Measurements from ENCODE around the gene RARS1. TPM values are rescaled to one million over a fixed set of nuclear protein-coding genes. Genes with fewer than 3 reads are reported as not detected.

RARS1 gene
- total and polyA plus RNA-seq, 2 experiments from 2014 or later, result 56.2 to 187 TPM

DNA sequence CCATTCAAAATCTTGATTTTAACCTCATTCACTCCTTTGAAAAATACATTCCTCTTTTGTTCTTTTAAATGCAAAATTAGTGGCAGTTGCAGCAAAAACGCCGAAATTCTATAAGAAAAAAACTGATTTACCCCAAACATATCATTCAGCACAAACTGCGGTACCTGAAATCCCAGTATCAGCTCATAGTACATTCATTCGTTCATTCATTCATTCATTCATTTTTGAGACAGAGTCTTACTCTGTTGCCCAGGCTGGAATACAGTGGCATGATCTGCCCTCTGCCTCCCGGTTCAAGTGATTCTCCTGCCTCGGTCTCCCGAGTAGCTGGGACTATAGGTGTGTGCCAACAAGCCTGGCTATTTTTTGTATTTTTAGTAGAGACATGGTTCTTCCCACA, 63.3 kb downstream of the RARS1 start:
- Histone ChIP-seq H2AFZ (no peak overlapping the region), H3K4me2 (no peak overlapping the region), H3K36me3 (replicated peaks; ENCODE audit: insufficient read depth, low read depth) (peaks cover 6% of the 10 kb centered on the region), H3K4me1 (ENCODE audit: insufficient read depth) (no peaks in the 10 kb centered on the region), H3K27me3 (no peaks in the 10 kb centered on the region), H3K9me3 (ENCODE audit: low read depth) (no peaks in the 10 kb centered on the region), H4K20me1 (ENCODE audit: insufficient read depth, poor library complexity, severe bottlenecking) (peaks cover 15% of the 10 kb centered on the region), H3K27ac (no peak overlapping the region), H3K9me2 (replicated peaks; ENCODE audit: insufficient read depth) (no peaks in the 10 kb centered on the region), H3K4me3 (no peak overlapping the region), H3K79me2 (peaks cover 30% of the 10 kb centered on the region)
- TF ChIP-seq EZH2phosphoT487 (IDR thresholded peaks at IDR 0.05; ENCODE audit: low read depth, severe bottlenecking, unreplicated experiment) (no peak), EZH2 (IDR thresholded peaks at IDR 0.05; ENCODE audit: borderline replicate concordance) (no peak)
- WGBS (ENCODE audit: low lambda C conversion rate, missing lambda C conversion rate), result over 99% methylated on average over 7 of the region's 7 CpGs
- no peak for DNase-seq (ENCODE audit: low spot score)

DNA sequence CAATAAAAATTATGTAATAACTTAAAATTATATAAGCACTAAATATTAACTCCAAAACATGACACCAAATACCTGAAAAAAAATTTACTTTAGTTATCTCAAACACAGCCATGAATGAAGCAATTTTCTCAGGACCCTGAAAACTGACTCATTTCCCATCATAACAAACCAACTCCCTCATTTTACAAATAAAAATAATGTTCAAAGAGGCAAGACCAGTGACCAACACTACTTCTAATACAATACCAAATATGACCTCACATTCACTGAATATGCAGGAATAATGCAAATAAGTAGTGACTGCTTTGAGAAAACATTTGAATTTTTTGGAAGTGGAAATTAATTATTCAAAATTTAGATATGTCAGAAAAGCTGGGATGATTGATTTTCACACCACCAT, 64.4 kb downstream of the RARS1 start:
- H3K4me3 ChIP-seq, result no peak overlapping the region
- H3K4me1 ChIP-seq (ENCODE audit: insufficient read depth), result no peaks in the 10 kb centered on the region
- no peaks in the 10 kb centered on the region for H3K9me3 ChIP-seq (ENCODE audit: low read depth)
- H3K27me3 ChIP-seq, result no peaks in the 10 kb centered on the region
- no peak overlapping the region for H2AFZ ChIP-seq
- no peak overlapping the region for H3K27ac ChIP-seq
- H3K4me2 ChIP-seq, result no peak overlapping the region
- no peaks in the 10 kb centered on the region for H3K9me2 ChIP-seq (replicated peaks; ENCODE audit: insufficient read depth)
- H3K36me3 ChIP-seq (replicated peaks; ENCODE audit: insufficient read depth, low read depth), result peaks cover 6% of the 10 kb centered on the region
- DNase-seq (ENCODE audit: low spot score), result no peak
- no peak for TF ChIP-seq EZH2 (IDR thresholded peaks at IDR 0.05; ENCODE audit: borderline replicate concordance)
- TF ChIP-seq EZH2phosphoT487 (IDR thresholded peaks at IDR 0.05; ENCODE audit: low read depth, severe bottlenecking, unreplicated experiment), result no peak
- TF ChIP-seq, protein P1, sequence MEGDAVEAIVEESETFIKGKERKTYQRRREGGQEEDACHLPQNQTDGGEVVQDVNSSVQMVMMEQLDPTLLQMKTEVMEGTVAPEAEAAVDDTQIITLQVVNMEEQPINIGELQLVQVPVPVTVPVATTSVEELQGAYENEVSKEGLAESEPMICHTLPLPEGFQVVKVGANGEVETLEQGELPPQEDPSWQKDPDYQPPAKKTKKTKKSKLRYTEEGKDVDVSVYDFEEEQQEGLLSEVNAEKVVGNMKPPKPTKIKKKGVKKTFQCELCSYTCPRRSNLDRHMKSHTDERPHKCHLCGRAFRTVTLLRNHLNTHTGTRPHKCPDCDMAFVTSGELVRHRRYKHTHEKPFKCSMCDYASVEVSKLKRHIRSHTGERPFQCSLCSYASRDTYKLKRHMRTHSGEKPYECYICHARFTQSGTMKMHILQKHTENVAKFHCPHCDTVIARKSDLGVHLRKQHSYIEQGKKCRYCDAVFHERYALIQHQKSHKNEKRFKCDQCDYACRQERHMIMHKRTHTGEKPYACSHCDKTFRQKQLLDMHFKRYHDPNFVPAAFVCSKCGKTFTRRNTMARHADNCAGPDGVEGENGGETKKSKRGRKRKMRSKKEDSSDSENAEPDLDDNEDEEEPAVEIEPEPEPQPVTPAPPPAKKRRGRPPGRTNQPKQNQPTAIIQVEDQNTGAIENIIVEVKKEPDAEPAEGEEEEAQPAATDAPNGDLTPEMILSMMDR (IDR thresholded peaks at IDR 0.05; ENCODE audit: poor library complexity), result no peak
- H4K20me1 ChIP-seq (ENCODE audit: insufficient read depth, poor library complexity, severe bottlenecking), result peaks cover 15% of the 10 kb centered on the region
- H3K79me2 ChIP-seq, result peaks cover 33% of the 10 kb centered on the region

DNA sequence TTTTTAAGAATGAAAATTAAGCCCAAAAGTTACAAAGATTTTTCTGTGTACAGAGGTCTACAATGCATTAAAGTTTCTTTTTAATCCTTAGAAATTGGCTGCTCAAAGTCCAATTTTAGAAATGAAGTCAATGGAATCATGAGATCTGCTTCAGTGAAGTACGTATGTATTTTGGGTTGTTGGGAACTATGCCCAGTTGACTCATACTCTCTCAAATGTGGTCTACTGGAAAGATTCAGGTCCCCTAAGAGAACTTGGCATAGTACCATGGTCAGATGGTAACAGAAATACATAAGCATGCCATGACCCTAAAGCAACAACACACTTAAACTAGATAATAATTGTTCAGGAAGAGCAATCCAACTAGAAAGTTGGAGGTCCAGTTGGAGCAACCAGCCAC, 65.9 kb downstream of the RARS1 start:
- Histone ChIP-seq H3K9me3 (ENCODE audit: low read depth) (no peaks in the 10 kb centered on the region), H3K36me3 (replicated peaks; ENCODE audit: insufficient read depth, low read depth) (peaks cover 6% of the 10 kb centered on the region), H3K27ac (no peak overlapping the region), H4K20me1 (ENCODE audit: insufficient read depth, poor library complexity, severe bottlenecking) (peaks cover 15% of the 10 kb centered on the region), H2AFZ (no peak overlapping the region), H3K4me3 (no peak overlapping the region), H3K4me1 (ENCODE audit: insufficient read depth) (no peaks in the 10 kb centered on the region), H3K4me2 (no peak overlapping the region), H3K27me3 (no peaks in the 10 kb centered on the region), H3K79me2 (peaks cover 46% of the 10 kb centered on the region), H3K9me2 (replicated peaks; ENCODE audit: insufficient read depth) (no peaks in the 10 kb centered on the region)
- no peak for DNase-seq (ENCODE audit: low spot score)
- TF ChIP-seq EZH2phosphoT487 (IDR thresholded peaks at IDR 0.05; ENCODE audit: low read depth, severe bottlenecking, unreplicated experiment), result no peak
- no peak for TF ChIP-seq EZH2 (IDR thresholded peaks at IDR 0.05; ENCODE audit: borderline replicate concordance)
- TF ChIP-seq, protein P1 (IDR thresholded peaks at IDR 0.05; ENCODE audit: poor library complexity), result no peak
- WGBS (ENCODE audit: low lambda C conversion rate, missing lambda C conversion rate), result 87% methylated on average over 1 of the region's 1 CpG

DNA sequence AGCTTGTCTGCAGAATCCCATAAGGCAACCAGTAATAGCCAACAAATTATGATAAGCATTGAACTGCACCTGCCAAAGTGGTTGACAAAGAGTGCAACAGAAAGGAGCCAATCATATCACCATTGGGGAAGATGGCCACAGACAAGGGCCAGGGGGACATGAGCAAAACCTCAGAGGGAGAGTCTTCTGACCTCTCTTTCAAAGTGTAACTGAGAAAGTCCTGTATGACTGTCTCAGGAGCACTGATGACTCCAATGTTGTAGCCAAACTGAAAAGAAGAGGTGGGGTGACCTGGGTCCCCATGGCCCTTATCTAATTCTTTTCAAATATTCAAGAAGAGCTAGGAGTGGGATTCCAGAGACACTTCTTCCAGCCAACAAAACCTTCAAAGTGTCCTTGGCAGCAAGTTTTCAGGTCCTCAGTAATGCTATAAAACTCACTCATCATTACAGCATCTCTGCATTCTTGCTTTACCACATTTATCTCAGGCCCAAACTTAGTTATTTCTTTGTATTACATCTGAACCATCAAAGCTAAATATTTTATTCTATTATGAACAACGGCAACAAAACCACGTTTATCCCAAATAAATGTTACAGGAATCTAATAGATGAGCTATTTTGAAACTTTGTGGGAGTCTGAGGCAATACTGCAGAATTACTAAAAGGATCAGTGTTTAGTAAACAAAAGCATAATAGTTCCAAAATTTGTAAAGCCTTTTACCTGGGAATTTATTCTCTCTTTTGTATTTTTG, 67.3 kb downstream of the RARS1 start:
- WGBS (ENCODE audit: low lambda C conversion rate, missing lambda C conversion rate), result 72% methylated on average over 2 of the region's 2 CpGs
- H3K4me2 ChIP-seq, result no peak overlapping the region
- TF ChIP-seq, protein P1 (IDR thresholded peaks at IDR 0.05; ENCODE audit: poor library complexity), result no peak
- TF ChIP-seq EZH2phosphoT487 (IDR thresholded peaks at IDR 0.05; ENCODE audit: low read depth, severe bottlenecking, unreplicated experiment), result no peak
- TF ChIP-seq EZH2 (IDR thresholded peaks at IDR 0.05; ENCODE audit: borderline replicate concordance), result no peak
- H4K20me1 ChIP-seq (ENCODE audit: insufficient read depth, poor library complexity, severe bottlenecking), result peaks cover 15% of the 10 kb centered on the region
- H3K27ac ChIP-seq, result no peak overlapping the region
- no peak overlapping the region for H2AFZ ChIP-seq
- no peaks in the 10 kb centered on the region for H3K27me3 ChIP-seq
- DNase-seq (ENCODE audit: low spot score), result no peak
- H3K9me3 ChIP-seq (ENCODE audit: low read depth), result no peaks in the 10 kb centered on the region
- H3K79me2 ChIP-seq, result peaks cover 50% of the 10 kb centered on the region
- H3K4me1 ChIP-seq (ENCODE audit: insufficient read depth), result no peaks in the 10 kb centered on the region
- peaks cover 6% of the 10 kb centered on the region for H3K36me3 ChIP-seq (replicated peaks; ENCODE audit: insufficient read depth, low read depth)
- H3K9me2 ChIP-seq (replicated peaks; ENCODE audit: insufficient read depth), result no peaks in the 10 kb centered on the region
- H3K4me3 ChIP-seq, result no peak overlapping the region
